ENCODE measurements around the gene UBIAD1. TPM values are rescaled to one million over a fixed set of nuclear protein-coding genes. Genes with fewer than 3 reads are reported as not detected.
"Not testable (repeated sequence)": the region's sequence is repeated elsewhere in the genome, so short reads cannot be mapped to it uniquely, and the experiment has no call there.

UBIAD1 gene
- total and polyA plus RNA-seq, 2 donors (not counting 3 experiments of a cell fraction or from before 2014, with no cell fraction given), result 12.7 to 17.8 TPM

- CTCF ChIA-PET, result interaction anchor here (1.0 to 1.3 kb wide), 2 partner anchors 16 to 37 kb away, joined by 3 to 4 read pairs; no protein-coding TSS in a partner anchor
- no peak overlapping the region for H2AFZ ChIP-seq (ENCODE audit: low read depth, low read length)
- H3K79me2 ChIP-seq (ENCODE audit: control insufficient read depth, insufficient read depth, low read length), result no peaks in the 10 kb centered on the region
- no peak for DNase-seq (ENCODE audit: low read depth, low spot score)
- H3K4me2 ChIP-seq (ENCODE audit: insufficient read depth, low read length), result no peak overlapping the region
- H3K36me3 ChIP-seq (ENCODE audit: control insufficient read depth in 2 of 2, extremely low read depth in 1 of 2, insufficient read depth in 2 of 2, low read length in 2 of 2), result no peaks in the 10 kb centered on the region
- H3K27me3 ChIP-seq (ENCODE audit: control insufficient read depth in 2 of 2, insufficient read depth in 2 of 2, low read length in 2 of 2), result no peaks in the 10 kb centered on the region
- no peaks in the 10 kb centered on the region for H3K9me1 ChIP-seq (replicated peaks; ENCODE audit: control insufficient read depth, extremely low read depth, insufficient read depth, low read length)
- BruUV-seq (replicated peaks), result no TSS peak
- H3K9me3 ChIP-seq (replicated peaks; ENCODE audit: control insufficient read depth, insufficient read depth, low read length), result no peaks in the 10 kb centered on the region
- no peak for TF ChIP-seq POLR2A (IDR thresholded peaks at IDR 0.05; ENCODE audit: low read depth, low read length)
- TF ChIP-seq EZH2 (IDR thresholded peaks at IDR 0.05; ENCODE audit: borderline replicate concordance, low read depth, low read length, severe bottlenecking), result no peak
- no peak for TF ChIP-seq MAX (IDR thresholded peaks at IDR 0.05; ENCODE audit: insufficient read depth, insufficient read length)
- no peak for TF ChIP-seq GATA2 (IDR thresholded peaks at IDR 0.05; ENCODE audit: insufficient read depth, insufficient read length, low read depth, low read length)
- no peak for TF ChIP-seq MYC (IDR thresholded peaks at IDR 0.05; ENCODE audit: low read depth, low read length)
- TF ChIP-seq JUN (IDR thresholded peaks at IDR 0.05; ENCODE audit: borderline replicate concordance, insufficient read depth, insufficient read length, low read depth), result no peak
- TF ChIP-seq CTCF (IDR thresholded peaks at IDR 0.05; ENCODE audit: extremely low read depth in 1 of 2, insufficient read depth in 1 of 2, low read depth in 1 of 2, low read length in 2 of 2), result no peak
- TF ChIP-seq FOS (IDR thresholded peaks at IDR 0.05; ENCODE audit: borderline replicate concordance, insufficient read depth, low read length), result no peak
- no peak for TF ChIP-seq POLR2AphosphoS5 (IDR thresholded peaks at IDR 0.05; ENCODE audit: insufficient read depth, low read depth, low read length)
- H4K20me1 ChIP-seq (replicated peaks; ENCODE audit: control insufficient read depth, extremely low read depth, insufficient read depth, low read length), result no peaks in the 10 kb centered on the region
- H3K4me3 ChIP-seq (replicated peaks in 1 of 3; ENCODE audit: insufficient read depth in 1 of 3, low read depth in 1 of 3, low read length in 3 of 3), result no peak overlapping the region
- no peak for FAIRE-seq
- no peak overlapping the region for H3K9ac ChIP-seq (replicated peaks; ENCODE audit: extremely low read depth, insufficient read depth, low read length)
- dilution Hi-C loops (cut with MboI; ENCODE audit: extremely low pct_ligation_motif_present, low sequenced_read_pairs), result no loop called here
- no peak overlapping the region for H3K27ac ChIP-seq (ENCODE audit: insufficient read depth, low read depth, low read length)
- POLR2A ChIA-PET, result interaction anchor here (1.1 kb wide), 1 partner anchor 11 kb away, joined by 3 read pairs; no protein-coding TSS in a partner anchor
- intact Hi-C loops (cut with micrococcal nuclease), result no loop called here
- no peaks in the 10 kb centered on the region for H3K4me1 ChIP-seq (ENCODE audit: control insufficient read depth, extremely low read depth, insufficient read depth, low read length)
Measured at GRCh38 chr1:11302366-11302765, 29.4 kb downstream of the UBIAD1 start.

- H3K4me1 ChIP-seq (ENCODE audit: control insufficient read depth, extremely low read depth, insufficient read depth, low read length); H3K9me1 ChIP-seq (replicated peaks; ENCODE audit: control insufficient read depth, extremely low read depth, insufficient read depth, low read length); H3K36me3 ChIP-seq (ENCODE audit: control insufficient read depth in 2 of 2, extremely low read depth in 1 of 2, insufficient read depth in 2 of 2, low read length in 2 of 2); DNase-seq (ENCODE audit: low read depth, low spot score); H3K4me2 ChIP-seq (ENCODE audit: insufficient read depth, low read length); H3K4me3 ChIP-seq (replicated peaks in 1 of 3; ENCODE audit: insufficient read depth in 1 of 3, low read depth in 1 of 3, low read length in 3 of 3); POLR2A ChIA-PET; intact Hi-C loops (cut with micrococcal nuclease); CTCF ChIA-PET; dilution Hi-C loops (cut with MboI; ENCODE audit: extremely low pct_ligation_motif_present, low sequenced_read_pairs); H4K20me1 ChIP-seq (replicated peaks; ENCODE audit: control insufficient read depth, extremely low read depth, insufficient read depth, low read length); H3K27ac ChIP-seq (ENCODE audit: insufficient read depth, low read depth, low read length); H3K9ac ChIP-seq (replicated peaks; ENCODE audit: extremely low read depth, insufficient read depth, low read length); H2AFZ ChIP-seq (ENCODE audit: low read depth, low read length); FAIRE-seq; BruUV-seq (replicated peaks); H3K79me2 ChIP-seq (ENCODE audit: control insufficient read depth, insufficient read depth, low read length); H3K9me3 ChIP-seq (replicated peaks; ENCODE audit: control insufficient read depth, insufficient read depth, low read length); H3K27me3 ChIP-seq (ENCODE audit: control insufficient read depth in 2 of 2, insufficient read depth in 2 of 2, low read length in 2 of 2): not testable (repeated sequence)
Measured at GRCh38 chr1:11305516-11305915, 32.5 kb downstream of the UBIAD1 start.
